NCI-H510A (cell line): Measurements from ENCODE around the gene KCNK15.

ENCODE experiments used
- DNase-seq: peaks from one replicate; lab custom pipeline; 2025; lab: John Stamatoyannopoulos, UW

KCNK15 gene

DNA sequence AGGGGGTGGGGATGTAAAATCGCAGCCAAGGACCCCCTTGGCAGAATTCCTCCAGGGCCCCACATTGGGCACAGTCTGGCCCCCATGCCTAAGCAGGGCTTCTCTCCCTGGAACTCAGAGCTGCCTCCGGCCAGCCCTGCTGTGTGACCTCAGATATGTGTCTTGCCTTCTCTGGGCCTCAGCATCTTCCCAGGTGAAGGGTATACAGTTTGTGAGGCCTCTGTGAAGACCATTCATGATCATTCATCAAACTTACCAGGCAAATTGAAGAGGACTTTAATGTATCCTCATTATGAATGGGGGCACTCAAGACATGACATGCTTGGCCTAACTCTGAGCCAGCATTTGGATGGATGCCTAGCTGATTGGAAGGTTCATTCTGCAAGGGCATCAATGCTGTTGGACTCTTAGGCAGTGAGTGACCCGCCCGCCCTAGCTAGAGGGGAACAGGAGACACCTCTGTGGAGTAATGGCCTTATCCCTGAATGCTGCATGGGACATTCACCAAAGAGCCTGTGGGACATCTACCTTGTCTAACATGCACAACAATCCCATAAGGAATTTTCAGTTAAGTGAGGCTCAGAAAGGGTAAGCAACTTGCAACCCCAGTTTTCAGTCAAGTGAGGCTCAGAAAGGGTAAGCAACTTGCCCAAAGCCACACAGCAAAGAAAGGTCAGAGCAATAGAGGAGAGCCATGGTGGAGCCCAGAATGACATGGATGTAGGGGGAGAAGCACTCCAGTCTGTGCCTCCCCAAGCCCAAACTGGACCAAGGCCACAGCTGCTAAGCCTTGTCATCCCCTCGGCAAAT, 30.0 kb upstream of the KCNK15 start:
- DNase-seq: no peak

DNA sequence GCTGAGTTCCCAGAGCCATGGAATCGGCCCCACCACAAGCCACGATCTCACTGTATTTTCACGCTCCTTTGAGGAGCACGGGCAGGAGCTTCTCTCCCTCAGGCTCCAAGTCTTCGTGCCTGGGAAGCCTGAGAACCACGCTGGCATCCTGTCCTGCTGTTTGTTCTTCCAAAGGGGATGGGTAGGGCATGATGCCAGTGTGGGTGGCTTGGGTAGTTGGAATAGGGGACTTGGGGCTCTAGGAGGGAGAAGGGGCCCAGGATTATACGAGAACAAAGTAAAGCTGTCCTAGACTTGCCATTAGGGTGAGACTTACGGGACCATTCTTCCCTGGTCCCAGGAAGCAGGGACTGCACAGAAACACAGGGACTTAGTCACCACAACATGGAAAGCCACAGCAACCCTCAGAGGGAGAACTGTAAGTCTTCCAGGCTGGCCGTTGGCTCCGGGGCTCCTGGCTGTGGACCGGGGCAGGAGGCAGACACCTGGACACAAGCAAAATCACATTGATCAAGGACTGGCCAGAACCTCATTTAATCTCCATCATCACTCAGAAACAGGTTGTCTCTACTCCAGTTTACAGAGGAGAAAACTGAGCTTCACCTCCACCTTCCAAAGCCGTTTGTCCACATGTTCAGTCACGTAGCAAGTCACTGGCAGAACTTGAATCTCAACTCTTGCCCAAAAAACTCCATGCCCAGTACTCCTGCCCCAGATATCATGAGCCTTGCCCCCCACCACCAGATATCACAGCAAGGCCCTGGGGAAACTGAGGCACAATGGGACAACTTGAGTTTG, 29.2 kb upstream of the KCNK15 start:
- DNase-seq: no peak

DNA sequence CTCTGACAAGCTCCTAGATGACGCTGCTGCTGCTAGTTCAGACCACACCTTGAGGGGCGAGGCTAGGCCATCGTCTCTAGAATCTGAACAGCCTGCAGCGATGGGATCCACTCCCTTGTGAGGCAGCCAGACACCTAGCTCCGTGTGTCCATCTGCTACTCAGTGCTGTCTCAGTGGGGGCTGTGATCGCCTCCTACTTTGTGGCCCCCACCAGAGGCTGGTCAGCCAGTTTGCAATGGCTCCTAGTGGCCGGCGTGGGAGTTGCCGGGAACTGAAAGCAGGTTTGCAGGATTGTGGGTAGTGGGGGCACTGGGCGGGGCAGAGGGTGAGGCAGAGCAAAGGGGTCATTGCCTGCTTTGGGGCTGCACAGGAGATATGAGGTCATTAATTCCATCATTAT, 27.7 kb upstream of the KCNK15 start:
- no peak for DNase-seq

DNA sequence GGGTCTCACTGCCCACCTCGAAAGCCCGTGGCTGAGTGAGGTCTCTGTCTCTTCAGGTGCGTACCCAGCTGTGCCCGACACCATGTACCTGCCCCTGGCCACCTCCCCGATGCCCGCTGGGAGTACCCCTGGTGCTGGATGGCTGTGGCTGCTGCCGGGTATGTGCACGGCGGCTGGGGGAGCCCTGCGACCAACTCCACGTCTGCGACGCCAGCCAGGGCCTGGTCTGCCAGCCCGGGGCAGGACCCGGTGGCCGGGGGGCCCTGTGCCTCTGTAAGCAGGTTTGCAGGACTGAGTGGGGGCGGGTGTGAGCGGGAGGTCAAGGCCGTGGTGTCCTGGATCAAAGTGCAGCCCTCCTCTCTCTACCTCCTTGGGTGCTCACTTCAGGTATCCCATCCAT, 25.8 kb upstream of the KCNK15 start:
- DNase-seq: no peak

DNA sequence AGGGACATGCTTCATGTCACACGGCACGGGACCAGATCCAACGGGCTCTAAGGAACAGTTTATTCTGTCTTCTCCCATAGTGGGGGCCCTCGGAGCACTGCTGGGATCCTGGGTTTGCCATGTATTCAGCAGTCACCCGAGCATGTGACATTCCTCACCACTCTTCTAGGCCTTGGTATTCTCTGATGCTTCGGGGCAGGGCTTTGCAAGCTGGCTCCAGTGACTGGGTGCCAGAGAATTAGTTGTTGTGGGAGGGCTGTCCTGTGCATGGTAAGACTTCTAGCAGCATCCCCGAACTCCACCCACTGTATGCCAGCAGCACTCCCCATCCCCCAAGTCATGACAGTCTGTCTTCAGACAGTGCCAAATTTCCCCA, 25.1 kb upstream of the KCNK15 start:
- no peak for DNase-seq

DNA sequence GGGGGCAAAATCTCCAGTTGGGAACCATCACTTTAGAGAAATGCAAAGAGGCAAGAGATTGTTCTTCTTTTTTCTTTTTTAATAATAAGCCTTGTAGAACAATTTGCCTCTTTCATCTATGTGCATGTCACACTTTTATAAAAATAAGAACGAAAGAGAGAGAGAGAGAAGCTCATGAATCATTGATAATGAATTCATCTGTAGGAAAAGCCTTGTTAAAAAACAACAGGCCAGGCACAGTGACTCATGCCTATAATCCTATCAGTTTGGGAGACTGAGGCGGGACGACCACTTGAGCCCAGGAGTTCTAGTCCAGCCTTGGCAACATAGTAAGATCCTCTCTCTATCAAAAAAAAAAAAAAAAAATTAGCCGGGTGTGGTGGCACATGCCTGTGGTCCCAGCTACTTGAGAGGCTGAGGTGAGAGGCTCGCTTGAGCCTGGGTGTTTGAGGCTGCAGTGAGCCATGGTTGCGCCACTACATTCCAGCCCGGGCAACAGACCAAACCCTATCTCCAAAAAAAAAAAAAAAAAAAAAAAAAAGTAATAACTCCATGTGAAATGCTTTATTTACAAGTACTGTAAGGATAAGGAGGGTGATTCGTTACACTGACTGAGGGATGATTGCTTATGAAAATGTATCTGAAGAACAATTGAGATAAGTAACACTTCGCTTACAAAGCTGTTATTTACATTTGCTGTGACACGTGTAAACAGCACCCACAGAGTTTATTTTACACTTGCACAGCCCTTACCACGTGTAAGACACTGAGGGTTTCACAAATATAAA, 24.5 kb upstream of the KCNK15 start:
- DNase-seq: no peak

DNA sequence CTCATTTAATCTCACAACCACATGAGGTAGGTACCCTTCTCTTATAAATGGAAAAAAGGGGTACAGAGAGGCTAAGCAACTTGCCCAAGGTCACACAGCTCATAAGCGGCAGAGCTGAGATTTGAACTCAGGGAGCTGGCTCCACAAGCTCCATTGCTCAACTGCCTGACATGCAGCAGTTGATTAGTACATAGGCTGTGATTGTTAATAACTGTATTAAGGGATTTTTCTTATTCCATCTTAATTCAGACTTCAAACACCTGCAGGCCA, 23.9 kb upstream of the KCNK15 start:
- DNase-seq: no peak

DNA sequence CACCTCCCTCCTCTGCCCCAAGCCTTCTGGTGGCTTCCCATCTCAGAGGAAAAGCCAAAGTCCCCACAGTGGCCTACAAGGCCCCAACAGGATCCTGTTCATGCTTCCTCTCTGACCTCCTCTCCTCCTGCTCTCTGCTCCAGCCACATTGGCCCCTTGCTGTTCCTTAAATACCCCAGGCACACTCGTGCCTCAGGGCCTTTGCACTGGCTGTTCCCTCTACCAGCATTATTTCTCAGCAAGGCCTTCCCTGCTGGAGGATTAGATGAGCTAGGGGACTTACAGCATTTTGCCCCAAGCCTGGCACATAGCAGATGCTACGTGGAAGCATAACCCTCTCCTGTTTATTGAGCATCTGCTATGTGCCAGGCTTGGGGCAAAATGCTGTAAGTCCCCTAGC, 22.7 kb upstream of the KCNK15 start:
- DNase-seq: no peak

DNA sequence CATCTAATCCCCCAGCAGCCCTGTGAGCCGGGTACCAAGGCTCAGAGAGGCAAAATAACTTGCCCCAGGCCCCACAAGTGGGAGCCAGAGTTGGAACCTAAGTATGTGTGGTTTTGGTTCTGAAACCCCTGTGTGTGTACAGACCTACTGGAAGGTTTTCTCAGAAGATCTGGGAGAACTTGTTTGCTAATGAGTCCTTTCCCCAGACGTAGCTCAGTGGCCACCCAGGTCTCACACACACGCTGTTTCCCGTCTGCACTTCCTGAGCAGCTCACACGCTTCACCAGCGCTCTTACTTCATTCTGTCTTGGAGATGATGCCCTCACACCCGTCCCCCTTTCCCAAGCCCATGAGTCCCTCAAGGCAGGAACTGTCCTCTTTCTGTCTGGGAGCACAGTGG, 22.3 kb upstream of the KCNK15 start:
- no peak for DNase-seq

DNA sequence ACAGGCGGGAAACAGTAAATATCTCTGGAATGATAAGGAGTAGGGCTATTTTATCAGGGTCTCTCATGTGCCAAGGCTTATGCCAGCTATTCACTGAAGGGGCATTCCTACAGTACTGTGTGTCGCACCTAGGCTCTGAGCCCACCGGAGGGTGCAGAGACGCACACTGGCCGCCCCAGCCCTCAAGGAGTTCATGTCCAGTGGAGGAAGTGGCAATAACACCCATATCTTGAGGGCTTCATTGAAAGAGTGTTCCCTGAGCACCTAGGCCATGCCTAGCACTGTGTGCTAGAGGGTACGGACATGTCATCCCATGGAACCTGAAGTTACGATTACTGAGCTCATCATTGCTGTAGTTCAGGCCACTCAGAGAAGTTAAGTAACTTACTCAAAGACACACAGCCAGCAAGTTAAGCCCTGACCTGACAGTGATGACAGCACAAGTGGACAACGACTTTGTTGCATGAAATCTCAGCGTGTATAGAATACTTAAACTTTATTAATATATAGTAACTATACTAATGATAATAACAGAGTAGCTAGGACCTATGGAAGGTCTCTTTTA, 21.8 kb upstream of the KCNK15 start:
- no peak for DNase-seq

DNA sequence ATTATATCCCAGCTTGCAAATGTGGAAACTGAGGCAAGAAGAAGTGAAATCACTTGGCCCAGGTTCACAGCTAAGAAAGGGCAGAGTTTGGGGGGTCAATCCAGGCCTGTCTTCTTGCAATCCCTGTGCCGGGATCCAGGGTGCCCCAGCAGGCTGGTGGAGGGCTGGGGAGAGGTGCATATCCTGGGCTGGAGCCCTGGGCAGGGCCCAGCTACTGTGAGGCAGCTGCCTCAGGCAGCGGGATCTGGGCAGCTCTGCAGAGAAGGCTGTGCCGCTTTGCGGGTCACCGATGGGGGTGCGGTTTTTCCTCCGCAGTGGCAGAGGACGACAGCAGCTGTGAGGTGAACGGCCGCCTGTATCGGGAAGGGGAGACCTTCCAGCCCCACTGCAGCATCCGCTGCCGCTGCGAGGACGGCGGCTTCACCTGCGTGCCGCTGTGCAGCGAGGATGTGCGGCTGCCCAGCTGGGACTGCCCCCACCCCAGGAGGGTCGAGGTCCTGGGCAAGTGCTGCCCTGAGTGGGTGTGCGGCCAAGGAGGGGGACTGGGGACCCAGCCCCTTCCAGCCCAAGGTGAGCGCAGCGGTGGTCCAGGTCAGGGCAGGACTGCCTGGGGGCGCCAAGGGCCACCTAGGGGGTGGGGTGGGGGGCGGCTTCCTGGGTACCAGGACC, 21.1 kb upstream of the KCNK15 start:
- no peak for DNase-seq

DNA sequence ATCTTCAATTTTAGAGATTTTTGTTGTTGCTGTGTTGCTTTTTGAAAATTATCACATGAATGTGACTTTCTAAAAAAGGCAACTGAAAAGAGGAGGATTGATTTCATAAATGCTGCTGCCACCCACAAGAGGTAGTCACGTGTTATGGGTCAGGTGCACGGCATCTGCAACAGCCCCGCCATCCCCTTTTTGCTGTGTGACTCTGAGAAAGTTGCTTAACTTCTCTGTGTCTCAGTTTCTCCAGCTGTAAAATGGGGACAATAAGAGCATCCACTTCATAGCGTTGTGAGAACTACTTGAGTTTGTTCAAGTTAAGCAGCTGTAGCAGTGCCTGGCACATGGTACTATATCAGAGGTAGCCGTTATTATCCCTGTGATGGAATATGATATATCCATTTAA, 19.8 kb upstream of the KCNK15 start:
- no peak for DNase-seq

DNA sequence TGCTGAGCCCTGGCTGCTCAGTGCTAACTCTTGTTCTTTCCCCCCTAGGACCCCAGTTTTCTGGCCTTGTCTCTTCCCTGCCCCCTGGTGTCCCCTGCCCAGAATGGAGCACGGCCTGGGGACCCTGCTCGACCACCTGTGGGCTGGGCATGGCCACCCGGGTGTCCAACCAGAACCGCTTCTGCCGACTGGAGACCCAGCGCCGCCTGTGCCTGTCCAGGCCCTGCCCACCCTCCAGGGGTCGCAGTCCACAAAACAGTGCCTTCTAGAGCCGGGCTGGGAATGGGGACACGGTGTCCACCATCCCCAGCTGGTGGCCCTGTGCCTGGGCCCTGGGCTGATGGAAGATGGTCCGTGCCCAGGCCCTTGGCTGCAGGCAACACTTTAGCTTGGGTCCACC, 18.6 kb upstream of the KCNK15 start:
- DNase-seq: no peak

DNA sequence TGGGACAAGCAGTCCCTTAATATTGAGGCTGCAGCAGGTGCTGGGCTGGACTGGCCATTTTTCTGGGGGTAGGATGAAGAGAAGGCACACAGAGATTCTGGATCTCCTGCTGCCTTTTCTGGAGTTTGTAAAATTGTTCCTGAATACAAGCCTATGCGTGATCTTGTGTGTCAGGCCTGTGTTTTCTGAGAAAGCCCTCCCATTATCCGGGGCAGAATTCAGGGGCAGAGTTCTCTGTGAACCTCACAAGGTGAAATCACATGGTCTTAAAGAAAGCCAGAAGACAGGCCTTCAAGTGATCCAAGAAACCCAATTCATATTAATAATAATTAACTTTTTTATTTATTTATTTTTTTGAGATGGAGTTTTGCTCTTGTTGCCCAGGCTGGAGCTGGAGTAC, 18.0 kb upstream of the KCNK15 start:
- DNase-seq: no peak

DNA sequence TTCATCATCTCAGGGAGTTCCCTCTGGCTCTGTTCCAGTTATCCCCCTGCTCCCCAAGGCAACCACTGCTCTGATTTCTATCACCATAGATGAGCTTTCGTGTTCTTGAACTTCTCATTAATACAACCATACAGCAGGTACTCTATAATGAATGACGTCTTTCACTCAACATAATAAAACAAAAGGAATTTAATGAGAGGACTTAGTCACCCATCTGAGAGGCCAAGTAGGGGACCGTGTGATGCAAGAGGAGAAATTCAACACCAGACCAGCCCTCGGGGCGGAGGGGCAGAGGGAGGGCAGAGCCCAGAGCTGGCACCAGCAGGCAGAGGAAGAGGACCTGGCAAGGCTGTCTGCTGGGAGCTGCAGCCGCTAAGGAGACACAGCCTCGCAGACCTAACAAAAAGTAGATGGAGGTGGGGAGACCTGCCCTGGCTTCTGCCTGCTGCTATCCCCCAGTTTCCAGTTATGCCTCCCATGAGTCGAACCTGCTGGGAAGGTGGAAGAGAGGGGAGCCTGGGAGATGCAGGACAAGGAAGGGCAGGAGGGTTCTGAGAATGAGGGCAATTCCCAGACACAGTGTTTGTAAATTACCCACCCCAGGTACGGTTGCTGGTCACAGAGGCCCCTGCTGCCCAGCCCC, 16.7 kb upstream of the KCNK15 start:
- peak; percentile 58 for DNase-seq

DNA sequence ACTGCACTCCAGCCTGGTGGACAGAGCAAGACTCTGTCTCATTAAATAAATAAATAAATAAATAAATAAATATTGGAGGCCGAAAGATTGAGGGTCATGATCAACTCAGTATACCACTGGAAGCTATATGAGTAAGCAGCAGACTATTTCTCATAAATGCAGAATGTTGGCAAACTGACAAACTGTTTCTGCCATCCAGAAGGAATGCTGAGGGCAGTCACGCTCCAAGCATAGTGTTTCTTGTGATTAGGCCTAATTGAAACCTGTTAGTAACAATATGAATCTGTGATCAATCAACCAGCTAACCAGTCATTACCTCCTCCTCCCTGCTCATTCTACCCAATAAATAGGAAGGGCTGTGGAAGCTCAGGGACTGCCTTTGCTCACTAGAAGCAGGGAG, 15.2 kb upstream of the KCNK15 start:
- DNase-seq: no peak

DNA sequence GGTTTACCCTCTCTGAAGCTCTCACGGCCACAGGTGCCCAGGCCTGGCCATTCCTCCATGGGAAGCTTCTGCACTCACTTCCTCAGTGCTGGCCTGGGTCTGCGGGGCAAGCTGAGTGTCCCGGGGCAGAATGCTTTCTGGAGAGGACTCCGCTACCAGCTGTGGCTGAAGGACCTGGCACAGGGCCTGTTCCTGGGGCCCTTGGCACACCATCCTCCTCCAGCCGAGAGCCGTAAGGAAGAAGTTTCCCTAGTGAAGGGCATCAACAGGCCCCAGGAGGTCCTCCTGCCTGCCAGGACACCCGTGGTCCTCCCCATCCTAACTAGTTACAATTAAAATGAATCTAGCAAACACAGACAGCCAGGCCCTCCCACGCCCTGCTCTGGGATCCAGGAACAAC, 14.0 kb upstream of the KCNK15 start:
- no peak for DNase-seq

DNA sequence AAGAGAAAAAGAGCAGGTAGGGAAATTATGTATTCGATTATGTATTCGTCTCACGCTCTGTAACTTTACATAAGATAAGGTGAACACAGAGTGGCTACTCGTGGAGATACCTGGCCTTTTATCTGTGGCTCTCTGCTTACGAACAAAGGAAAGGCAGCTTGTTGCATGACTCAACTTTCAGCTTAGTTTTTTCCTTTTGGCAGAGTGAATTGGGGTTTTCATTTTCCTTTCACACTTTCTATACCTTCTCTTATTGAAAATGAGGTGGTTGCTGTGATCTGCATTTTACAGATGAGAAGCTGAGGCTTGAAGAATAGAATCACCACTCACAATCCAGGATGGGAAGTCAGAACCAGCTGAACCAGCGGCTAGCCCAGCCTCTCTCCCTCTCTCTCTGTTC, 13.3 kb upstream of the KCNK15 start:
- DNase-seq: no peak

DNA sequence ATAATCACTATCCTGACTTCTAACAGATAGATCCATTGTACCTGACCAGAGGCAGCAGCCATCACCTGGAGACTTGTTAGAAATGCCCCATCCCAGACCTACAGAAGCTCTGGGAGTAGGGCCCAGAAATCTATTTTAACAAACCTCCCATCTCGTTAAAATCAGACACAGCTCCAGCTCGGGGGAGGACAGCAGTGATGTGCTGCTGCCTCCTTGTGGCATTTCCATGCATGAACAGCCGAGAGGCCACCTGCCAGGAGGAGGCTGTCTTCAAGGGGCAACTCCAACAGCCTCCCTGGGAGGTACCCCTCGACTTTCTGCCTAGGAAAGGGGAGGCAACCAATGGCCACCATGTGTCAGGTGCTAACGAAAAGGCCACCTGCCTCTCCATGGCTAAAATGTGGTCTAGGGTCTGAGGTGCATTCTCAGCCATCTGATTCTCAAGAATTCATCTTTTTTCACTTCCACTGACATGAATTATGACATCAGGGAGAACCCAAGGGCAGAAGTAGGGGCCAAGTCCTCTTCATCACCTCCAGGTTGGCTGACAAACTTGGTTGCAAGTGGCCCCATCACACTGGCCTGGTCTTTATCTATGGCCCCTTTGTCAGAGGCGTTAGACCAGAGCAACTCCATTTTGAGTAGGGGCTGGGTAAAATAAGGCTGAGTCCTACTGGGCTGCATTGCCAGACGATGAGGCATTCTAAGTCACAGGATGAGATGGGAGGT, 12.2 kb upstream of the KCNK15 start:
- peak; percentile 26 for DNase-seq

DNA sequence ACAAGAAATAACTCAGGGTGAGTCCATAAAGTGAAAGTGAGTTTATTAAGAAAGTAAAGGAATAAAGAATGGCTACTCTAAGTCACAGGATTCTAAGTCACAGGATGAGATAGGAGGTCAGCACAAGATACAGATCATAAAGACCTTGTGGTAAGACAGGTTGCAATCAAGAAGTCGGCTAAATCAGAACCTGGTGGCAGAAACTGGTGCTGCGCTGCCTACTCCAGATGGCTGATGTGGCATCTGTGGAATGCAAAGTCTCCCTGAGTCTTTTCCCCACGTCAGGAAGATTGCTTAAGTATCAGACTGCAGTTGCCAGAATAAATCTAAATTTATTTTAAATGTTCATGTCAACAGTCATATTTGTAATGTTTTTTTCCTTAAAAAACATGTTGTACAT, 10.7 kb upstream of the KCNK15 start:
- no peak for DNase-seq

DNA sequence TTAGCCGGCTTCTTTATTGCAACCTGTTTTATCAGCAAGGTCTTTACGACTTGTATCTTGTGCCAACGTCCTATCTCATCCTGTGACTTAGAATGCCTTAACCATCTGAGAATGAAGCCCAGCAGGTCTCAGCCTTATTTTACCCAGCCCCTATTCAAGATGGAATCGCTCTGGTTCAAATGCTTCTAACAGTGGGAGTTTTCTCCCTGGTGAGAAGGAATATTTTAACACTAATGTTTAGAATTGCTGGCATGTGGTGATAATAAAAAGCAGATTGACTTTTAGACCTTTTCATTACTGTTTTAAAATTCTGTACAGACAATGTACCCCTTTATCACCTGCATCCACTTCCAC, 9.9 kb upstream of the KCNK15 start:
- DNase-seq: no peak
